Measurements from ENCODE around the gene CCDC136.

Gene CCDC136

GRCh38 chr7:128758553-128758952 is 33.2 kb upstream of the CCDC136 start:
- peaks cover 96% of the 10 kb centered on the region for H3K36me3 ChIP-seq (ENCODE audit: insufficient read depth, low read depth, low read length)
- no peak overlapping the region for H3K27ac ChIP-seq (ENCODE audit: low read length)
- no peak overlapping the region for H3K4me3 ChIP-seq (ENCODE audit: low read length)
- H3K4me1 ChIP-seq (ENCODE audit: insufficient read depth, low read length), result no peaks in the 10 kb centered on the region
- H3K9ac ChIP-seq (ENCODE audit: low read depth, low read length), result no peak overlapping the region
- no peaks in the 10 kb centered on the region for H3K27me3 ChIP-seq (ENCODE audit: insufficient read depth, low read length)
- no peaks in the 10 kb centered on the region for H3K9me3 ChIP-seq (ENCODE audit: insufficient read depth, low read depth, low read length)

GRCh38 chr7:128759242-128759641 is 32.5 kb upstream of the CCDC136 start:
- Histone ChIP-seq H3K9ac (ENCODE audit: low read depth, low read length) (no peak overlapping the region), H3K9me3 (ENCODE audit: insufficient read depth, low read depth, low read length) (no peaks in the 10 kb centered on the region), H3K4me1 (ENCODE audit: insufficient read depth, low read length) (no peaks in the 10 kb centered on the region), H3K27me3 (ENCODE audit: insufficient read depth, low read length) (no peaks in the 10 kb centered on the region), H3K4me3 (ENCODE audit: low read length) (no peak overlapping the region), H3K27ac (ENCODE audit: low read length) (no peak overlapping the region), H3K36me3 (ENCODE audit: insufficient read depth, low read depth, low read length) (peaks cover 94% of the 10 kb centered on the region)

- Histone ChIP-seq H3K9ac (ENCODE audit: low read depth, low read length) (no peak overlapping the region), H3K27ac (ENCODE audit: low read length) (no peak overlapping the region), H3K4me1 (ENCODE audit: insufficient read depth, low read length) (no peaks in the 10 kb centered on the region), H3K4me3 (ENCODE audit: low read length) (no peak overlapping the region), H3K9me3 (ENCODE audit: insufficient read depth, low read depth, low read length) (no peaks in the 10 kb centered on the region), H3K36me3 (ENCODE audit: insufficient read depth, low read depth, low read length) (peaks cover 87% of the 10 kb centered on the region), H3K27me3 (ENCODE audit: insufficient read depth, low read length) (no peaks in the 10 kb centered on the region)
These were observed 28.2 kb upstream of the CCDC136 start for GRCh38 chr7:128763541-128763940.

GRCh38 chr7:128767475-128768110 is 24.2 kb upstream of the CCDC136 start:
- no peak overlapping the region for H3K27ac ChIP-seq (ENCODE audit: low read length)
- peaks cover 89% of the 10 kb centered on the region for H3K36me3 ChIP-seq (ENCODE audit: insufficient read depth, low read depth, low read length)
- no peak overlapping the region for H3K9ac ChIP-seq (ENCODE audit: low read depth, low read length)
- H3K4me1 ChIP-seq (ENCODE audit: insufficient read depth, low read length), result no peaks in the 10 kb centered on the region
- H3K9me3 ChIP-seq (ENCODE audit: insufficient read depth, low read depth, low read length), result no peaks in the 10 kb centered on the region
- no peak overlapping the region for H3K4me3 ChIP-seq (ENCODE audit: low read length)
- H3K27me3 ChIP-seq (ENCODE audit: insufficient read depth, low read length), result no peaks in the 10 kb centered on the region

- Histone ChIP-seq H3K4me1 (ENCODE audit: insufficient read depth, low read length) (no peaks in the 10 kb centered on the region), H3K27me3 (ENCODE audit: insufficient read depth, low read length) (no peaks in the 10 kb centered on the region), H3K27ac (ENCODE audit: low read length) (no peak overlapping the region), H3K9me3 (ENCODE audit: insufficient read depth, low read depth, low read length) (no peaks in the 10 kb centered on the region; the same call in 1 of the 2 replicates), H3K4me3 (ENCODE audit: low read length) (no peak overlapping the region), H3K36me3 (ENCODE audit: insufficient read depth, low read depth, low read length) (peaks cover 70% of the 10 kb centered on the region), H3K9ac (ENCODE audit: low read depth, low read length) (no peak overlapping the region)
These were observed 21.5 kb upstream of the CCDC136 start for GRCh38 chr7:128770233-128770632.

GRCh38 chr7:128773604-128774003 is 18.2 kb upstream of the CCDC136 start:
- peaks cover 11% of the 10 kb centered on the region; the same call in 1 of the 2 replicates for H3K9me3 ChIP-seq (ENCODE audit: insufficient read depth, low read depth, low read length)
- H3K4me3 ChIP-seq (ENCODE audit: low read length), result no peak overlapping the region
- H3K36me3 ChIP-seq (ENCODE audit: insufficient read depth, low read depth, low read length), result peaks cover 44% of the 10 kb centered on the region
- no peaks in the 10 kb centered on the region for H3K4me1 ChIP-seq (ENCODE audit: insufficient read depth, low read length)
- H3K9ac ChIP-seq (ENCODE audit: low read depth, low read length), result no peak overlapping the region
- H3K27me3 ChIP-seq (ENCODE audit: insufficient read depth, low read length), result no peaks in the 10 kb centered on the region
- no peak overlapping the region for H3K27ac ChIP-seq (ENCODE audit: low read length)

- Histone ChIP-seq H3K9ac (ENCODE audit: low read depth, low read length) (no peak overlapping the region), H3K36me3 (ENCODE audit: insufficient read depth, low read depth, low read length) (peaks cover 38% of the 10 kb centered on the region), H3K9me3 (ENCODE audit: insufficient read depth, low read depth, low read length) (peaks cover 11% of the 10 kb centered on the region; the same call in 1 of the 2 replicates), H3K27ac (ENCODE audit: low read length) (no peak overlapping the region), H3K4me1 (ENCODE audit: insufficient read depth, low read length) (no peaks in the 10 kb centered on the region), H3K4me3 (ENCODE audit: low read length) (no peak overlapping the region), H3K27me3 (ENCODE audit: insufficient read depth, low read length) (no peaks in the 10 kb centered on the region)
These were observed 17.6 kb upstream of the CCDC136 start for GRCh38 chr7:128774029-128774689.

- Histone ChIP-seq H3K27ac (ENCODE audit: low read length) (no peak overlapping the region), H3K4me1 (ENCODE audit: insufficient read depth, low read length) (no peaks in the 10 kb centered on the region), H3K36me3 (ENCODE audit: insufficient read depth, low read depth, low read length) (peaks cover 31% of the 10 kb centered on the region), H3K9ac (ENCODE audit: low read depth, low read length) (no peak overlapping the region), H3K9me3 (ENCODE audit: insufficient read depth, low read depth, low read length) (peaks cover 11% of the 10 kb centered on the region; the same call in 1 of the 2 replicates), H3K4me3 (ENCODE audit: low read length) (no peak overlapping the region), H3K27me3 (ENCODE audit: insufficient read depth, low read length) (no peaks in the 10 kb centered on the region)
These were observed 16.8 kb upstream of the CCDC136 start for GRCh38 chr7:128774921-128775320.

GRCh38 chr7:128775744-128776474 is 15.9 kb upstream of the CCDC136 start, which contains the start of gene OPN1SW:
TSS of gene OPN1SW (minus strand) at chr7:128775794. CDS start at chr7:128775781, 13 bp downstream.
- no peaks in the 10 kb centered on the region for H3K4me1 ChIP-seq (ENCODE audit: insufficient read depth, low read length)
- H3K27me3 ChIP-seq (ENCODE audit: insufficient read depth, low read length), result no peaks in the 10 kb centered on the region
- no peak within 1 kb of the TSS for H3K9ac ChIP-seq (ENCODE audit: low read depth, low read length)
- no peak within 1 kb of the TSS for H3K27ac ChIP-seq (ENCODE audit: low read length)
- peaks cover 21% of the 10 kb centered on the region for H3K36me3 ChIP-seq (ENCODE audit: insufficient read depth, low read depth, low read length)
- no peak within 1 kb of the TSS for H3K4me3 ChIP-seq (ENCODE audit: low read length)
- peaks cover 11% of the 10 kb centered on the region; the same call in 1 of the 2 replicates for H3K9me3 ChIP-seq (ENCODE audit: insufficient read depth, low read depth, low read length)

- Histone ChIP-seq H3K9me3 (ENCODE audit: insufficient read depth, low read depth, low read length) (peaks cover 11% of the 10 kb centered on the region; the same call in 1 of the 2 replicates), H3K4me1 (ENCODE audit: insufficient read depth, low read length) (no peaks in the 10 kb centered on the region), H3K27me3 (ENCODE audit: insufficient read depth, low read length) (no peaks in the 10 kb centered on the region), H3K4me3 (ENCODE audit: low read length) (no peak overlapping the region), H3K36me3 (ENCODE audit: insufficient read depth, low read depth, low read length) (peaks cover 5% of the 10 kb centered on the region), H3K9ac (ENCODE audit: low read depth, low read length) (no peak overlapping the region), H3K27ac (ENCODE audit: low read length) (no peak overlapping the region)
These were observed 14.3 kb upstream of the CCDC136 start for GRCh38 chr7:128777156-128778123.

GRCh38 chr7:128778946-128779345 is 12.8 kb upstream of the CCDC136 start:
- Histone ChIP-seq H3K4me1 (ENCODE audit: insufficient read depth, low read length) (no peaks in the 10 kb centered on the region), H3K9me3 (ENCODE audit: insufficient read depth, low read depth, low read length) (peaks cover 11% of the 10 kb centered on the region; the same call in 1 of the 2 replicates), H3K36me3 (ENCODE audit: insufficient read depth, low read depth, low read length) (no peaks in the 10 kb centered on the region), H3K27me3 (ENCODE audit: insufficient read depth, low read length) (no peaks in the 10 kb centered on the region), H3K27ac (ENCODE audit: low read length) (no peak overlapping the region), H3K4me3 (ENCODE audit: low read length) (no peak overlapping the region), H3K9ac (ENCODE audit: low read depth, low read length) (no peak overlapping the region)
